Measurements from ENCODE around the gene MS4A3. TPM values are rescaled to one million over a fixed set of nuclear protein-coding genes. Genes with fewer than 3 reads are reported as not detected.

MS4A3 gene
- total and polyA plus RNA-seq, 10 donors = 0.27 to 31.6 (median 2.4) TPM

DNA sequence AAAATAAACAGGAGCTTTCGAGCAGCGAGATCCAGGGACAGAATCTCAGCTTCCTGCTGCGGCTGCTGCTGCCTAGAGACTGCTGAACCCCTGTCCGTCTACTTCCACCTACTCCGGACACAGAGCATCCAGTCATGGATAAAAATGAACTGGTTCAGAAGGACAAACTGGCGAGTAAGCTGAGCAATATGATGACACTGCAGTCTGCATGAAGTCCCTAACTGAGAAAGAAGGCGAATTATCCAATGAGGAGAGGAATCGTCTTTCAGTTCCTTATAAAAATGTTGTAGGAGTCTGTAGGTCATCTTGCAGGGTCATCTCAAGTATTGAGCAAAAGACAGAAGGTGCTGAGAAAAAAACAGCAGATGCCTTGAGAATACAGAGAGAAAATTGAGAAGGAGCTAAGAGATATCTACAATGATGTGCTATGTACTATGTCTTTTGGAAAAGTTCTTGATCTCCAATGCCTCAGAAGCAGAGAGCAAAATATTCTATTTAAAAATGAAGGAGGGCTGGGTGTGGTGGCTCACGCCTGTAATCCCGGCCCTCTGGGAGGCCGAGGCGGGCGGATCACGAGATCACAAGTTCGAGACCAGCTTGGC, 20.9 kb downstream of the MS4A3 start:
- no peaks in the 10 kb centered on the region for H3K36me3 ChIP-seq
- no peak overlapping the region for H3K27ac ChIP-seq
- no peak for DNase-seq
- no peak for TF ChIP-seq POLR2A (IDR thresholded peaks at IDR 0.05)
- TF ChIP-seq, protein P1, sequence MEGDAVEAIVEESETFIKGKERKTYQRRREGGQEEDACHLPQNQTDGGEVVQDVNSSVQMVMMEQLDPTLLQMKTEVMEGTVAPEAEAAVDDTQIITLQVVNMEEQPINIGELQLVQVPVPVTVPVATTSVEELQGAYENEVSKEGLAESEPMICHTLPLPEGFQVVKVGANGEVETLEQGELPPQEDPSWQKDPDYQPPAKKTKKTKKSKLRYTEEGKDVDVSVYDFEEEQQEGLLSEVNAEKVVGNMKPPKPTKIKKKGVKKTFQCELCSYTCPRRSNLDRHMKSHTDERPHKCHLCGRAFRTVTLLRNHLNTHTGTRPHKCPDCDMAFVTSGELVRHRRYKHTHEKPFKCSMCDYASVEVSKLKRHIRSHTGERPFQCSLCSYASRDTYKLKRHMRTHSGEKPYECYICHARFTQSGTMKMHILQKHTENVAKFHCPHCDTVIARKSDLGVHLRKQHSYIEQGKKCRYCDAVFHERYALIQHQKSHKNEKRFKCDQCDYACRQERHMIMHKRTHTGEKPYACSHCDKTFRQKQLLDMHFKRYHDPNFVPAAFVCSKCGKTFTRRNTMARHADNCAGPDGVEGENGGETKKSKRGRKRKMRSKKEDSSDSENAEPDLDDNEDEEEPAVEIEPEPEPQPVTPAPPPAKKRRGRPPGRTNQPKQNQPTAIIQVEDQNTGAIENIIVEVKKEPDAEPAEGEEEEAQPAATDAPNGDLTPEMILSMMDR (IDR thresholded peaks at IDR 0.05 in 8 of 11, conservative IDR thresholded peaks at IDR 0.05 in 3 of 11) = no peak
- no peak for TF ChIP-seq POLR2AphosphoS5 (IDR thresholded peaks at IDR 0.05)
- intact Hi-C loops (cut with DNase I; ENCODE audit: low total_unique reads) = no loop called here
- H3K4me1 ChIP-seq = no peaks in the 10 kb centered on the region
- H3K27me3 ChIP-seq (replicated peaks in 1 of 7) = no peaks in the 10 kb centered on the region
- H3K9me3 ChIP-seq = peaks cover 0 to 20% (median 0%) of the 10 kb centered on the region in 8 donors
- 75 to 84% (median 77%) methylated on average over 15 of the region's 15 CpGs for WGBS, 5 donors
- no peak overlapping the region for H3K4me3 ChIP-seq

DNA sequence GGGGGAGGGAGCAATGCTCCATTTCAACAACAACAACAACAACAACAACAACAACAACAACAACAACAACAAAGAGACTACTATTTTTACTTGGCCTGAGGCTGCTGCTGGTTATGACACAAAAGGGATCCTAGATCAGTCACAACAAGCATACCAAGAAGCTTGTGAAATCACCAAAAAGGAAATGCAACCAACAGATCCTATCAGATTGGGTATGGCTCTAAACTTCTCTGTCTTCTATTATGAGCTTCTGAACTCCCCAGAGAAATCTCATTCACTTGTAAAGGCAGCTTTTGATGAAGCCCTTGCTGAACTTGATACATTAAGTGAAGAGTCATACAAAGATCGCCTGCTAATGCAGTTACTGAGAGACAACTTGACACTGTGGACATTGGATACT, 21.5 kb downstream of the MS4A3 start:
- intact Hi-C loops (cut with DNase I; ENCODE audit: low total_unique reads) = no loop called here
- Histone ChIP-seq H3K4me1 (no peaks in the 10 kb centered on the region), H3K36me3 (no peaks in the 10 kb centered on the region), H3K9me3 (peaks cover 0 to 18% (median 0%) of the 10 kb centered on the region in 8 donors), H3K4me3 (no peak overlapping the region), H3K27me3 (replicated peaks in 1 of 7) (no peaks in the 10 kb centered on the region), H3K27ac (no peak overlapping the region)
- 81 to 97% (median 92%) methylated on average over 1 of the region's 1 CpG for WGBS, 5 donors
- no peak for TF ChIP-seq POLR2AphosphoS5 (IDR thresholded peaks at IDR 0.05)
- no peak for TF ChIP-seq POLR2A (IDR thresholded peaks at IDR 0.05)
- TF ChIP-seq, protein P1 (IDR thresholded peaks at IDR 0.05 in 8 of 11, conservative IDR thresholded peaks at IDR 0.05 in 3 of 11) = no peak
- no peak for DNase-seq

- 63 to 79% (median 71%) methylated on average over 4 of the region's 4 CpGs for WGBS, 5 donors
- TF ChIP-seq, protein P1 (IDR thresholded peaks at IDR 0.05 in 8 of 11, conservative IDR thresholded peaks at IDR 0.05 in 3 of 11) = no peak
- TF ChIP-seq POLR2AphosphoS5 (IDR thresholded peaks at IDR 0.05) = no peak
- no peak for TF ChIP-seq POLR2A (IDR thresholded peaks at IDR 0.05)
- intact Hi-C loops (cut with DNase I; ENCODE audit: low total_unique reads) = no loop called here
- Histone ChIP-seq H3K9me3 (peaks cover 0 to 12% (median 0%) of the 10 kb centered on the region in 8 donors), H3K27me3 (replicated peaks in 1 of 7) (no peaks in the 10 kb centered on the region), H3K27ac (no peak overlapping the region), H3K4me3 (no peak overlapping the region), H3K4me1 (no peaks in the 10 kb centered on the region), H3K36me3 (no peaks in the 10 kb centered on the region)
- no peak for DNase-seq
Observed at GRCh38 chr11:60078745-60079144, 22.3 kb downstream of the MS4A3 start.

GRCh38 chr11:60080535-60080934, 24.1 kb downstream of the MS4A3 start:
- WGBS, 5 donors = 48 to 66% (median 54%) methylated on average over 3 of the region's 3 CpGs
- no peak for DNase-seq
- no peak overlapping the region for H3K4me3 ChIP-seq
- no peak for TF ChIP-seq POLR2AphosphoS5 (IDR thresholded peaks at IDR 0.05)
- TF ChIP-seq, protein P1 (IDR thresholded peaks at IDR 0.05 in 8 of 11, conservative IDR thresholded peaks at IDR 0.05 in 3 of 11) = no peak
- no peak for TF ChIP-seq POLR2A (IDR thresholded peaks at IDR 0.05)
- intact Hi-C loops (cut with DNase I; ENCODE audit: low total_unique reads) = no loop called here
- no peaks in the 10 kb centered on the region for H3K36me3 ChIP-seq
- H3K27ac ChIP-seq = no peak overlapping the region
- H3K27me3 ChIP-seq (replicated peaks in 1 of 7) = no peaks in the 10 kb centered on the region
- peaks cover 0 to 12% (median 0%) of the 10 kb centered on the region in 8 donors for H3K9me3 ChIP-seq
- no peaks in the 10 kb centered on the region for H3K4me1 ChIP-seq
